Osteoblast (primary cell): ENCODE data around the gene PALD1. TPM values are rescaled to one million over a fixed set of nuclear protein-coding genes. Genes with fewer than 3 reads are reported as not detected.

Experiments used
- DNase-seq: peaks from one replicate; pipeline ENCODE4 v3.0.0; 2011; ENCODE audit warnings: low spot score, mixed read lengths; ENCODE audit not compliant: insufficient read length; ENCODE audit errors: missing footprints
- H2AFZ ChIP-seq: 2 replicates; pipeline ENCODE4 v1.6.0; 2011; ENCODE audit warnings: mild to moderate bottlenecking, low read length
- H3K27ac ChIP-seq: 2 replicates; pipeline ENCODE4 v1.5.1; 2011; ENCODE audit warnings: mild to moderate bottlenecking, low read depth, low read length, moderate library complexity
- H3K27me3 ChIP-seq: 2 replicates; pipeline ENCODE4 v1.6.0; 2012; ENCODE audit warnings: mild to moderate bottlenecking, control low read depth, inconsistent platforms, low read length, moderate library complexity; ENCODE audit not compliant: insufficient read depth
- H3K36me3 ChIP-seq: 2 replicates; pipeline ENCODE4 v1.5.1; 2011; ENCODE audit warnings: mild to moderate bottlenecking, low read length, control low read depth, moderate library complexity; ENCODE audit not compliant: insufficient read depth
- H3K4me1 ChIP-seq: 2 replicates; pipeline ENCODE4 v1.5.1; 2011; ENCODE audit warnings: mild to moderate bottlenecking, low read length, control low read depth, moderate library complexity; ENCODE audit not compliant: insufficient read depth
- H3K4me2 ChIP-seq: 2 replicates; pipeline ENCODE4 v1.6.0; 2011; ENCODE audit warnings: mild to moderate bottlenecking, low read length; ENCODE audit not compliant: insufficient read depth
- H3K4me3 ChIP-seq: fragments of 200-600 bp; sonication (generic); 3 replicates; pipeline ENCODE4 v1.5.1; 2012; ENCODE audit warnings: mild to moderate bottlenecking, low read length, inconsistent platforms; ENCODE audit not compliant: insufficient read depth
- H3K79me2 ChIP-seq: 2 replicates; pipeline ENCODE4 v1.6.0; 2012; ENCODE audit warnings: mild to moderate bottlenecking, low read length, control low read depth, inconsistent platforms; ENCODE audit not compliant: insufficient read depth
- H3K9me3 ChIP-seq: 2 replicates; pipeline ENCODE4 v1.5.1; 2011; ENCODE audit warnings: low read depth, low read length, control low read depth
- H4K20me1 ChIP-seq: 2 replicates; pipeline ENCODE4 v1.6.0; 2012; ENCODE audit warnings: mild to moderate bottlenecking, low read length, control low read depth; ENCODE audit not compliant: insufficient read depth
- total RNA-seq: library from RNA; depleted of rRNA; stranded (reverse); fragments of >200 nt; gene quantifications from 2 replicates; pipeline ENCODE4 v1.2.3, GENCODE V29; 2012
- TF ChIP-seq, protein P1 (sequence below): IDR thresholded peaks from 2 replicates; pipeline ENCODE4 v1.5.1; 2011; ENCODE audit warnings: mild to moderate bottlenecking, low read depth, low read length, moderate library complexity; ENCODE audit errors: extremely low read depth

Gene PALD1
- total RNA-seq, 1 donor = under 0.01 TPM

DNA sequence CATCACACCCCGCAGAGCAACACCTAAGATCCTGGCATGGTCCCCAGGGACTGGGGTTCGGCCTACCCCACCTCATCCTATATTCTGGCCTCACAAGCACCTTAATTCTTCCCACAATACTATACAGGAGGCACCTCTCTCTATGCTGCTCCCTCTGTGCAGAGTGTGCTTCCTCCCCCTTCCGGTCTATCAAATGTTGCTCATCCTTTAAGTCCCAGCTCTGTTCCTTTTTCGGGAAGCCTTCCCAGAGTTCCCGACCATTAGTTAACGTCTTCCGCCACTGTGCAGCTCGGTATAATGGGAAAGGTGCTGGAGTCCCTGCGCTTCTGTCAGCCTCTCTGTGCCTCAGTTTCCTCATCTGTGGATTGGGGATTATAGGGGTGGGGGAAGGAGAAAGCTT lies 21.8 kb downstream of the PALD1 start:
- Histone ChIP-seq H3K4me2 (no peak overlapping the region), H3K27ac (no peak overlapping the region), H3K79me2 (no peaks in the 10 kb centered on the region), H3K4me1 (no peaks in the 10 kb centered on the region), H3K9me3 (no peaks in the 10 kb centered on the region), H4K20me1 (no peaks in the 10 kb centered on the region), H3K27me3 (peaks cover 6% of the 10 kb centered on the region), H2AFZ (no peak overlapping the region), H3K36me3 (no peaks in the 10 kb centered on the region), H3K4me3 (no peak overlapping the region)
- TF ChIP-seq, protein P1, sequence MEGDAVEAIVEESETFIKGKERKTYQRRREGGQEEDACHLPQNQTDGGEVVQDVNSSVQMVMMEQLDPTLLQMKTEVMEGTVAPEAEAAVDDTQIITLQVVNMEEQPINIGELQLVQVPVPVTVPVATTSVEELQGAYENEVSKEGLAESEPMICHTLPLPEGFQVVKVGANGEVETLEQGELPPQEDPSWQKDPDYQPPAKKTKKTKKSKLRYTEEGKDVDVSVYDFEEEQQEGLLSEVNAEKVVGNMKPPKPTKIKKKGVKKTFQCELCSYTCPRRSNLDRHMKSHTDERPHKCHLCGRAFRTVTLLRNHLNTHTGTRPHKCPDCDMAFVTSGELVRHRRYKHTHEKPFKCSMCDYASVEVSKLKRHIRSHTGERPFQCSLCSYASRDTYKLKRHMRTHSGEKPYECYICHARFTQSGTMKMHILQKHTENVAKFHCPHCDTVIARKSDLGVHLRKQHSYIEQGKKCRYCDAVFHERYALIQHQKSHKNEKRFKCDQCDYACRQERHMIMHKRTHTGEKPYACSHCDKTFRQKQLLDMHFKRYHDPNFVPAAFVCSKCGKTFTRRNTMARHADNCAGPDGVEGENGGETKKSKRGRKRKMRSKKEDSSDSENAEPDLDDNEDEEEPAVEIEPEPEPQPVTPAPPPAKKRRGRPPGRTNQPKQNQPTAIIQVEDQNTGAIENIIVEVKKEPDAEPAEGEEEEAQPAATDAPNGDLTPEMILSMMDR = no peak
- no peak for DNase-seq

DNA sequence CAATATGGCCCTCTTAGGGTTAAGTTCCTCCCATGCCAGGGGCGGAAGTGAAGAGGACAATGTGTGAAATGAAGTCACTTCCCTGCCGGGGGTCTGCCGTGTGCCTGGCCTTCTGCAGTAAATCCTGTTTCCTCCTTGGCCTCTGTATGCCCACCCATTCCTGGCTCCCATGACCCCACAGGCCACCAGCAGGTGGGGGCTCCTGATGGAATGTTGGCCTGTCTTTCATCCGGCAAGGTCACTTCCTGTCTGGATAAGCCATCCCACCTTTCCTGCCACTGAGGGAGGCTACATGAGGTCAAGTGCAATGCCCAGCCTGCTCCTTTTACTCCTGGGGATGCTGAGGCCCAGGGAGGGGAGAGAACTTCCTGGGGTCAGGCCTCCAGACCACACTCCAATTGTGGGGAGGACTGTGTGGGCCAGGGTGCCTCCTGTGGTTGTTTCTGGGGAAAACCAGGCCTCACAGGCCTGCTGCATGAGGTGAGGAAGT lies 22.3 kb downstream of the PALD1 start:
- Histone ChIP-seq H3K27me3 (peaks cover 6% of the 10 kb centered on the region), H3K4me2 (no peak overlapping the region), H3K9me3 (no peaks in the 10 kb centered on the region), H3K27ac (no peak overlapping the region), H4K20me1 (no peaks in the 10 kb centered on the region), H3K79me2 (no peaks in the 10 kb centered on the region), H3K4me3 (no peak overlapping the region), H3K36me3 (no peaks in the 10 kb centered on the region), H2AFZ (no peak overlapping the region), H3K4me1 (no peaks in the 10 kb centered on the region)
- no peak for DNase-seq
- TF ChIP-seq, protein P1 = no peak

DNA sequence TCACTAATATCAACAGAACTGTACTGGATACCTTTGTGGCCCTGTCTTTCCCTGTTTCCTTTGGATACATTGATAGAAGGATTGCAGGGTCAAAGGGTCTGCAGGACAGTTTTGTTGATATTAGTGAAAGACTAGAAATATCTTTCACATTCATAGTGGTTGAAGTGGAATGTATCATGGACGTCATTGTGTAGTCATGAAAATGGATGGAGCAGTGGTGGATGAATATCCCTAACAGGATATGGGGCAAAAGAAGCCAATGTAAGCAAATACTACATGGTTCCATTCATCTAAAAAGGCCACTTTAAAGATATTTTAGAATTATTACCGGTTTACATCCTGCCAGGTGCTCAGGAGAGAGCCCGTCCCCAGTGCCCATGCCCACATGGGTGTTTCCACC lies 23.8 kb downstream of the PALD1 start:
- no peaks in the 10 kb centered on the region for H3K79me2 ChIP-seq
- no peak overlapping the region for H3K4me3 ChIP-seq
- H3K4me2 ChIP-seq = no peak overlapping the region
- H2AFZ ChIP-seq = no peak overlapping the region
- no peaks in the 10 kb centered on the region for H3K27me3 ChIP-seq
- H3K27ac ChIP-seq = no peak overlapping the region
- no peaks in the 10 kb centered on the region for H3K9me3 ChIP-seq
- H4K20me1 ChIP-seq = no peaks in the 10 kb centered on the region
- DNase-seq = no peak
- H3K4me1 ChIP-seq = no peaks in the 10 kb centered on the region
- TF ChIP-seq, protein P1 = no peak
- no peaks in the 10 kb centered on the region for H3K36me3 ChIP-seq

DNA sequence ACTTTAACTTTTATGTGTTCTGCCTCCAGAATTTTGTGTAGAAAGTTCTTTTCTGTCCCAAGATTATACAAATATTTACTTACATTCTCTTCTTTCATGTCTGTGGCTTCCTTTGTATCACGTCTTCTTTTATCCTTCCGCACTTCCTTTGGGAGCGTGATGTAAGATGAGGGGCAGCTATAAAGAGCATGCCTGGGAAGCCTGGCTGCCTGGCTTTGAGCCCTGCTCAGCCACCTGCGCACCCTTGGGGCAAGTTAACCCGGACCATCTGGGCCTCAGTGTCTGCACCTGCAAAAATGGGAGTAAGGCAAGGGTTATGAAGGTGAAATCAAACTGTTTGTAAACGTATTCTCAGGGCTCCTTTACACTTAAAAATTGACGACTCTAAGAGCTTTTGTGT lies 25.2 kb downstream of the PALD1 start:
- Histone ChIP-seq H4K20me1 (no peaks in the 10 kb centered on the region), H3K4me1 (no peaks in the 10 kb centered on the region), H3K79me2 (no peaks in the 10 kb centered on the region), H3K9me3 (no peaks in the 10 kb centered on the region), H3K27ac (no peak overlapping the region), H3K27me3 (no peaks in the 10 kb centered on the region), H3K36me3 (no peaks in the 10 kb centered on the region), H2AFZ (no peak overlapping the region), H3K4me2 (no peak overlapping the region), H3K4me3 (no peak overlapping the region)
- DNase-seq = no peak
- TF ChIP-seq, protein P1 = no peak
